ENCODE data around the gene ATF3. TPM values are rescaled to one million over a fixed set of nuclear protein-coding genes. Genes with fewer than 3 reads are reported as not detected.
A peak's percentile ranks its signal among the peaks of the same experiment; 100 is the strongest.

Gene ATF3
- total and polyA plus RNA-seq, 2 experiments from 2014 or later, result 5.4 to 9.9 TPM

GRCh38 chr1:212665241-212666115 is 56.9 kb downstream of the ATF3 start:
- Histone ChIP-seq H3K9me3 (ENCODE audit: low read depth) (no peaks in the 10 kb centered on the region), H3K4me3 (peak overlapping the region; percentile 41), H3K4me1 (ENCODE audit: low read depth) (no peaks in the 10 kb centered on the region), H3K27me3 (peaks cover 5% of the 10 kb centered on the region), H3K36me3 (no peaks in the 10 kb centered on the region), H3K27ac (no peak overlapping the region)
- DNase-seq (ENCODE audit: low read depth in 1 of 2, low spot score in 1 of 2), result peak; percentile 87 to 89
- TF ChIP-seq CTCF (IDR thresholded peaks at IDR 0.05; ENCODE audit: low read depth, low read length), result peak; percentile 87

- Histone ChIP-seq H3K27me3 (peaks cover 5% of the 10 kb centered on the region), H3K9me3 (ENCODE audit: low read depth) (no peaks in the 10 kb centered on the region), H3K36me3 (no peaks in the 10 kb centered on the region), H3K4me1 (ENCODE audit: low read depth) (no peaks in the 10 kb centered on the region), H3K27ac (no peak overlapping the region), H3K4me3 (no peak overlapping the region)
- no peak for DNase-seq (ENCODE audit: low read depth in 1 of 2, low spot score in 1 of 2)
- TF ChIP-seq CTCF (IDR thresholded peaks at IDR 0.05; ENCODE audit: low read depth, low read length), result no peak
Observed at GRCh38 chr1:212666116-212666775, 57.7 kb downstream of the ATF3 start.

GRCh38 chr1:212667223-212668139 is 58.9 kb downstream of the ATF3 start:
- DNase-seq (ENCODE audit: low read depth in 1 of 2, low spot score in 1 of 2), result peak in 1 of 2 donors; percentile 95
- Histone ChIP-seq H3K4me3 (no peak overlapping the region), H3K27ac (no peak overlapping the region)

GRCh38 chr1:212668477-212668876 is 59.9 kb downstream of the ATF3 start:
- H3K27me3 ChIP-seq, result peaks cover 5% of the 10 kb centered on the region
- no peak overlapping the region for H3K27ac ChIP-seq
- no peak for DNase-seq (ENCODE audit: low read depth in 1 of 2, low spot score in 1 of 2)
- no peak overlapping the region for H3K4me3 ChIP-seq
- H3K36me3 ChIP-seq, result no peaks in the 10 kb centered on the region
- H3K9me3 ChIP-seq (ENCODE audit: low read depth), result no peaks in the 10 kb centered on the region
- no peaks in the 10 kb centered on the region for H3K4me1 ChIP-seq (ENCODE audit: low read depth)
- TF ChIP-seq CTCF (IDR thresholded peaks at IDR 0.05; ENCODE audit: low read depth, low read length), result no peak

More at GRCh38 chr1:212667223-212668139, 58.9 kb downstream of the ATF3 start:
- Histone ChIP-seq H3K36me3 (no peaks in the 10 kb centered on the region), H3K4me1 (ENCODE audit: low read depth) (no peaks in the 10 kb centered on the region), H3K27me3 (peaks cover 5% of the 10 kb centered on the region), H3K9me3 (ENCODE audit: low read depth) (no peaks in the 10 kb centered on the region)
- no peak for TF ChIP-seq CTCF (IDR thresholded peaks at IDR 0.05; ENCODE audit: low read depth, low read length)

- Histone ChIP-seq H3K4me3 (no peak overlapping the region), H3K9me3 (ENCODE audit: low read depth) (no peaks in the 10 kb centered on the region), H3K27me3 (peaks cover 4% of the 10 kb centered on the region), H3K4me1 (ENCODE audit: low read depth) (no peaks in the 10 kb centered on the region), H3K36me3 (no peaks in the 10 kb centered on the region), H3K27ac (no peak overlapping the region)
- peak; percentile 22 for TF ChIP-seq CTCF (IDR thresholded peaks at IDR 0.05; ENCODE audit: low read depth, low read length)
- peak; percentile 33 to 39 for DNase-seq (ENCODE audit: low read depth in 1 of 2, low spot score in 1 of 2)
Observed at GRCh38 chr1:212669102-212669501, 60.5 kb downstream of the ATF3 start.
